Gastrocnemius medialis (tissue), 4 donors: ENCODE results near the gene CAMTA1. TPM values are rescaled to one million over a fixed set of nuclear protein-coding genes. Genes with fewer than 3 reads are reported as not detected.

Source experiments
- ATAC-seq, 2 donors: fragments of 150-250 bp; one replicate each; pipeline ENCODE4 v1.9.1; 2016
- DNase-seq, 2 donors: peaks; one replicate each; pipeline ENCODE4 v3.0.0-alpha.2; 2019
- H3K27ac ChIP-seq, 4 donors: fragments of 200-600 bp; sonication (generic); 1 replicate in 1 of 4; 2 replicates in 3 of 4; pipeline ENCODE4 v1.5.1; 2016 to 2018; ENCODE audit warnings: mild to moderate bottlenecking in 2 of 4, moderate library complexity in 1 of 4
- H3K27me3 ChIP-seq, 3 donors: fragments of 200-600 bp; sonication (generic) in 2 of 3; 1 replicate in 1 of 3; 2 replicates in 2 of 3; pipeline versions ENCODE4 v1.5.1 to v1.6.0; 2016 to 2019; ENCODE audit warnings: mild to moderate bottlenecking in 1 of 3, moderate library complexity in 1 of 3
- H3K36me3 ChIP-seq, 2 donors: fragments of 200-600 bp; sonication (generic) in 1 of 2; one replicate each; pipeline ENCODE4 v1.5.1; 2017 to 2018
- H3K4me1 ChIP-seq, 2 donors: fragments of 200-600 bp; sonication (generic) in 1 of 2; one replicate each; pipeline ENCODE4 v1.5.1; 2016 to 2017; ENCODE audit warnings: mild to moderate bottlenecking in 2 of 2
- H3K4me3 ChIP-seq, 4 donors: fragments of 200-600 bp; sonication (generic) in 3 of 4; 1 replicate in 1 of 4; 2 replicates in 3 of 4; pipeline ENCODE4 v1.5.1; 2016 to 2019; ENCODE audit warnings: mild to moderate bottlenecking in 2 of 4
- H3K9me3 ChIP-seq, 3 donors: fragments of 200-600 bp; sonication (generic) in 2 of 3; 1 replicate in 1 of 3; 2 replicates in 2 of 3; pipeline ENCODE4 v1.5.1; 2016 to 2019
- POLR2A ChIP-seq, 2 donors: fragments of 450-650 bp; IDR thresholded peaks; one replicate each; pipeline ENCODE4 v1.6.1; 2017; ENCODE audit warnings: antibody characterized with exemption in 2 of 2, mild to moderate bottlenecking in 2 of 2, moderate library complexity in 2 of 2
- in situ Hi-C, 4 donors: fragments of 200-750 bp; cut with MboI; loops; one replicate each; pipeline versions ENCODE4 v1.15.0 to v1.8.0; 2017; ENCODE audit warnings: low sequenced_read_pairs in 4 of 4
- intact Hi-C: fragments of 100-400 bp; cut with DNase I; formaldehyde crosslinking; loops from one replicate; pipeline ENCODE4 v1.15.1; 2023; ENCODE audit warnings: low total_unique reads
- total RNA-seq, 4 donors: library from RNA; depleted of rRNA; stranded (reverse); fragments of >200 nt; gene quantifications; one replicate each; pipeline versions ENCODE4 v1.1.0 to v1.2.3, GENCODE V29; 2016
- TF ChIP-seq, protein P1 (sequence below), 5 experiments: fragments of 450-650 bp in 3 of 5; fragments of 200-600 bp in 2 of 5; sonication (generic) in 2 of 5; IDR thresholded peaks in 4 of 5; conservative IDR thresholded peaks in 1 of 5; 1 replicate in 4 of 5; 2 replicates in 1 of 5; pipeline ENCODE4 v1.5.1; 2016 to 2019; ENCODE audit warnings: antibody characterized with exemption in 5 of 5, mild to moderate bottlenecking in 3 of 5, moderate library complexity in 3 of 5

The CAMTA1 gene
- total RNA-seq, 4 donors from 2014 or later: 60.5 to 113 (median 70.4) TPM

DNA sequence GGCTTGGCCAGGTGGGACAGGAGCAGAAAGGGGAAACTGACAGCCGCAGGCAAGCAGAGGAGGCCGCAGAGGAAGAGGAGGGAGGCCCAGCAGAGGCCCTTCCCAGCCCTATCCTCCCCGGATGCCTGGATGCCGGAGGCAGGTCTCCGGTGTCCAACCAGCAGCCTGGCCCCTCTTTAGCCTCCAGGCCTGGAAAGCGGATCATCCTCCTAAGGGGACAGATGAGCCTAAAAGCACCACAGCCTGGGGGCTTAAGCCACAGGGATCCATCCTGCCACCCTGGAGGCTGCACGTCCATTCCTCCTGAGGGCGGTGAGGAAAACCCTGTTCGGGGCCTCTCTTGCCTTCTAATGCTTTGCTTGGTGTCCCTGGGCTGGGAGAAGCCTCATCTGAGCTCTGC, 651.8 kb downstream of the CAMTA1 start:
- H3K4me1 ChIP-seq: no peaks in the 10 kb centered on the region
- H3K9me3 ChIP-seq: no peaks in the 10 kb centered on the region
- no peak for ATAC-seq
- no peaks in the 10 kb centered on the region for H3K27me3 ChIP-seq
- in situ Hi-C loops (no loop called here), intact Hi-C loops (no loop called here)
- H3K36me3 ChIP-seq: no peaks in the 10 kb centered on the region
- TF ChIP-seq, protein P1, sequence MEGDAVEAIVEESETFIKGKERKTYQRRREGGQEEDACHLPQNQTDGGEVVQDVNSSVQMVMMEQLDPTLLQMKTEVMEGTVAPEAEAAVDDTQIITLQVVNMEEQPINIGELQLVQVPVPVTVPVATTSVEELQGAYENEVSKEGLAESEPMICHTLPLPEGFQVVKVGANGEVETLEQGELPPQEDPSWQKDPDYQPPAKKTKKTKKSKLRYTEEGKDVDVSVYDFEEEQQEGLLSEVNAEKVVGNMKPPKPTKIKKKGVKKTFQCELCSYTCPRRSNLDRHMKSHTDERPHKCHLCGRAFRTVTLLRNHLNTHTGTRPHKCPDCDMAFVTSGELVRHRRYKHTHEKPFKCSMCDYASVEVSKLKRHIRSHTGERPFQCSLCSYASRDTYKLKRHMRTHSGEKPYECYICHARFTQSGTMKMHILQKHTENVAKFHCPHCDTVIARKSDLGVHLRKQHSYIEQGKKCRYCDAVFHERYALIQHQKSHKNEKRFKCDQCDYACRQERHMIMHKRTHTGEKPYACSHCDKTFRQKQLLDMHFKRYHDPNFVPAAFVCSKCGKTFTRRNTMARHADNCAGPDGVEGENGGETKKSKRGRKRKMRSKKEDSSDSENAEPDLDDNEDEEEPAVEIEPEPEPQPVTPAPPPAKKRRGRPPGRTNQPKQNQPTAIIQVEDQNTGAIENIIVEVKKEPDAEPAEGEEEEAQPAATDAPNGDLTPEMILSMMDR (IDR thresholded peaks at IDR 0.05 in 4 of 5, conservative IDR thresholded peaks at IDR 0.05 in 1 of 5): no peak
- TF ChIP-seq POLR2A (IDR thresholded peaks at IDR 0.05): no peak
- no peak overlapping the region for H3K27ac ChIP-seq
- DNase-seq: no peak
- H3K4me3 ChIP-seq: no peak overlapping the region

DNA sequence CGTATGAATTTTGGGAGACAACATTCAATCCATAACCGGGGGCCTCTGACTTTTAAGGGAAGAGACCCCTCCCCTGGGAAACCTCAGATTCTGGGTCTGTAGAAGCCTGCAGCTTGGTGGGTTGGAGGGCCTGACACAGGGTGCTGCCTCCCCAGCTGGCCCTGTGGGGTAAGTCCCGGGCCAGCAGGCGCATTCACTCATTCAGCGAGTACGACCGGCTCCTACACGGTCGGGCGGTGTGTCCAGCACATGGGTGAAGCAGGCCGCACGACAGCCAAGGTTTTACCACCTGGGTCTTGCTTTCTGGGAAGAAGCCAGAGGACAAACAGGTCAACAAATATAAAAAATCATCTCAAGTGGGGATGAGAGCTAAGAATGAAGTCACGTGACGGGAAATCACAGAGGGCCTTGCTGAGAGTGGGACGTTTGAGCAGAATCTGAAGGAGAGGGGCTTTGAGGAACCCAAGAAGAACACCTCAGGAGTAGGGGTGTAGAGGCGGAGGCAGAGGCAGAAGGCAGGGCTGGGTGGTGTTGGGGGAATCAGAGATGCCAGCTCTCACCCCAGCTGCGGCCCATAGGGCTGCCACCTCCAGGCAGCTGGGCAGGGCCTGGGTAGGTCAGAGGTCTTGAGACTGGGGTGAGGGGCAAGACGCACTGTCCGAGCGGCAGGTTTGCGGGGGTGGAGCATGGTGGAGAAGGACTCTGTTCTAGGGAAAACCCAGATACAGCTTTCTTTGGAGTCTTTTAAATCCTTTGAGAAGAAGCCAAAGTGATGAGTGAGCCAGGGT, 652.5 kb downstream of the CAMTA1 start:
- Histone ChIP-seq H3K4me3 (no peak overlapping the region), H3K27ac (no peak overlapping the region), H3K36me3 (no peaks in the 10 kb centered on the region), H3K27me3 (no peaks in the 10 kb centered on the region), H3K9me3 (no peaks in the 10 kb centered on the region), H3K4me1 (no peaks in the 10 kb centered on the region)
- in situ Hi-C loops (no loop called here), intact Hi-C loops (no loop called here)
- ATAC-seq (no peak), DNase-seq (no peak)
- TF ChIP-seq POLR2A (IDR thresholded peaks at IDR 0.05): no peak
- TF ChIP-seq, protein P1 (IDR thresholded peaks at IDR 0.05 in 4 of 5, conservative IDR thresholded peaks at IDR 0.05 in 1 of 5): no peak

DNA sequence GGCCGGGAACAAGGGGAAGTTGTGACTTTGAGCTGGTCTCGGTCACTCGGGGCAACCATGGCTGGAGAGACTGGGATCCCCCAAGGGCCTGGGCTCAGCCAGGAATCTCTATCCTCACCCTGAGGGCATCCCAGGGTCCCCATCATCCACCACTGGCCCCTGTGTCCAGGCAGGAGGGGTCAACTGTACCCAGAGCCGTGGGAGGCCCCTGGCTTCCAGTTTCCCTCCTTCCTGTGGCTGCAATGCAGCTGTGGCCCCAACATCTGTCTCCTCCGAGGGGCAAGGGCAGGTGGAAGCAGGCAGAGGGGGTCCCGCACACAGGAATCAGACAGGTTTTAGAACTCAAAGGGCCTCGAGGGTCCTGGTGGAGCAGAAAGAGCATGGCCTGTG, 653.1 kb downstream of the CAMTA1 start:
- no peak overlapping the region for H3K27ac ChIP-seq
- in situ Hi-C loops: no loop called here
- H3K9me3 ChIP-seq: no peaks in the 10 kb centered on the region
- no peak for TF ChIP-seq POLR2A (IDR thresholded peaks at IDR 0.05)
- TF ChIP-seq, protein P1 (IDR thresholded peaks at IDR 0.05 in 4 of 5, conservative IDR thresholded peaks at IDR 0.05 in 1 of 5): no peak
- H3K27me3 ChIP-seq: no peaks in the 10 kb centered on the region
- ATAC-seq: no peak
- H3K4me3 ChIP-seq: no peak overlapping the region
- no peaks in the 10 kb centered on the region for H3K4me1 ChIP-seq
- intact Hi-C loops: no loop called here
- no peaks in the 10 kb centered on the region for H3K36me3 ChIP-seq
- no peak for DNase-seq

DNA sequence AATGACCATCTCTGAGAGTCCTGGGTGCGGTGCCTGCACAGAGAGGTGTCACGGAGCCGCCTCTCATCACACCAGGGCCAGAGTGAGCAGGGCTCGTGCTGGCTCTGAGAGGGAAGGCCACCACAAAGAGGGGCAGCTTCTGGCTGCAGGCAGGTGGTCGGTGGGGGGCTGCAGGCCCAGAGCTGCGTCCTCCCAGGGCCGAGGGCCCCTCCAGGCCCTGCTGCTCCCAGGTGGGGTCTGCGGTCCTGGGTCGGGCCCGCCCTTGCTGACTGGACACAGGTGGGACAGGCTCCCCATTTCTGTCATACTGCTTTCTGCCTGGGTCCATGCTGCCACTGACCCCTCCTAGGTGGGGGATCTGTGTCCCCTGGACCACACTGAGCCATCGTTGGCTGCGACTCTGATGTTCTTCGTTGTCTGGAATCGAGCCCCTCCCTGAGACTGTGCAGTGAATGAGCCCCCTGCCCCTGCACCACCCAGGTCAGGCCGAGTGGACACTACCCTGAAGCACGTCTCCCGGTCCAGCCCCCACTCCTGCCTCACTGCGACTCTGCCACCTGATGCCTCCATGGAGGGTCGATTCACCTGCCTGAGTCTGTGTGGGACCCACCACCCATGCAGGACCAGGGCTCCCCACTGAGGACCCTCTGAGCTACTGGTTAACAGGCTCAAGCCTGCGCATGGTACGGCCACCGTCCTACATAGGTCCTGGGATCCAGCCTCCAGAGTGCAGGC, 653.8 kb downstream of the CAMTA1 start:
- Histone ChIP-seq H3K4me1 (no peaks in the 10 kb centered on the region), H3K27me3 (no peaks in the 10 kb centered on the region), H3K9me3 (no peaks in the 10 kb centered on the region), H3K36me3 (no peaks in the 10 kb centered on the region), H3K27ac (no peak overlapping the region), H3K4me3 (no peak overlapping the region)
- TF ChIP-seq, protein P1 (IDR thresholded peaks at IDR 0.05 in 4 of 5, conservative IDR thresholded peaks at IDR 0.05 in 1 of 5): no peak
- no peak for TF ChIP-seq POLR2A (IDR thresholded peaks at IDR 0.05)
- no peak for DNase-seq
- in situ Hi-C loops (no loop called here), intact Hi-C loops (no loop called here)
- ATAC-seq: no peak
